Germinal center (tissue), 1 donor: ENCODE results near the gene MEIKIN.
"Not testable (repeated sequence)": the region's sequence is repeated elsewhere in the genome, so short reads cannot be mapped to it uniquely, and the experiment has no call there.

Experiments used
- DNase-seq: peaks from one replicate; pipeline ENCODE4 v3.0.0; 2012; ENCODE audit warnings: mixed read lengths, low spot score

The MEIKIN gene

GRCh38 chr5:131810510-131811249 lies 134.8 kb downstream of the MEIKIN start:
- peak; percentile 15 for DNase-seq

GRCh38 chr5:131796793-131797693 lies 148.4 kb downstream of the MEIKIN start, which contains the start of gene FNIP1:
Gene FNIP1 (minus strand): TSS chr5:131797017. CDS start chr5:131796921, 96 bp downstream.
- DNase-seq = peak; percentile 100

DNA sequence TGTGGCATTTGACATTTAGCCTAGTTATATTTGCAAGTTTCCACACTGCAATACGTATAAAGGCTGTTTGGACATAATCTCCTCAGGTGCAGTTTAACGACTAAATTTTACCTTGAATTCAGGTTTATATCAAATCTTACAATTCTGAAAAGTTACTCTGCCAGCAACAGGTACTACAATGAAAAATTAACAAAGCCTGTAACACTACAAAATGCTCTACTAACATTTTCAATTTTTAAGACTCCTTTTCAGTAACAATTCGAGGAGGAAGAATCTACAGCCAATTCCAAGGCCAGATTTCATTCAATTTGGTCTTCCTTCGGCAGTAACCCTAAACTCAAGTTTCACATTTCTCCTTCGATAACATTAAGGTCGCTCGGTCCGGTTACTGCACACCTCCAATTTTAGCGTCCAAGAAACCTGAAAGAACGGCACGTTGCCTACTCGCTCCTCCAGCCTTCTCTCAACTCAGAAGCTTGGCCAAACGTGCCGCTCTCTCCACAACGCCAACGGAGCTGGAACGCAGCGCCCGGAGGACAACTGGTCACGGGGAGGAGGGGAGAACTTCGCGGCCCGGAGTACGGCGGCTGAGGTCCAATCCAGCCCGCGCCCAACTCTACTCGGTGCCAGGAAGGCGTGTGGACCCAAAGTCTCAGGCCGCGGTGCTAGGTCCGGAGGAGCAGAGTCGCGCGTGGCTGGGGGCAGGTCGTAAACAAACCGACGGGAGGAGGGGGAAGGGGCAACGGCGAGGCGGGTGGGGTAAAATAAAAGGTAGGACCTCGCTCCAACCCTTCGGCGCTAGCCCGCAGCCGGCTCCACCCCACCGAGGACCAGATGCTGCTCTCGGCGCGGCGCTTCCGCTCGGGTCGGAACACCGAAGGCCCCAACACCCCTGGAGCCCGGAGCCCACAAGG lies 149.3 kb downstream of the MEIKIN start:
- DNase-seq = peak; percentile 50

GRCh38 chr5:131795228-131795627 lies 150.2 kb downstream of the MEIKIN start:
- no peak for DNase-seq

DNA sequence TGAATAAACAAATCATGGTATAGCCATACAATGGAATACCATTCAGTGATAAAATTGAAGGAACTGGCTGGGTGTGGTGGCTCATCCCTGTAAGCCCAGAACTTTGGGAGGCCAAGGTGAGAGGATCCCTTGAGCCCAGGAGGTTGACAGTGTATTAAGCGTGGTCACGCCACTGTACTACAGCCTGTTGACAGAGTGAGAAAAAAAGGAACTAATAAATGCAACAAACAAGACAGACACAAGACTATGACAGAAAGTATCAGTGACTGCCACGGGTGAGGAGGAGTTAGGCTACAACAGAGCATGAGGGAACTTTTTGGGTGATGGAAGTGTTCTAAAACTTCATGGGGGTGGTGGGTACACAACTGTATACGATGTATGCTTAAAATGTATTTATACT lies 150.9 kb downstream of the MEIKIN start:
- DNase-seq = peak; percentile 38

- DNase-seq = no peak
Observed at GRCh38 chr5:131792896-131793295, 152.6 kb downstream of the MEIKIN start.

DNA sequence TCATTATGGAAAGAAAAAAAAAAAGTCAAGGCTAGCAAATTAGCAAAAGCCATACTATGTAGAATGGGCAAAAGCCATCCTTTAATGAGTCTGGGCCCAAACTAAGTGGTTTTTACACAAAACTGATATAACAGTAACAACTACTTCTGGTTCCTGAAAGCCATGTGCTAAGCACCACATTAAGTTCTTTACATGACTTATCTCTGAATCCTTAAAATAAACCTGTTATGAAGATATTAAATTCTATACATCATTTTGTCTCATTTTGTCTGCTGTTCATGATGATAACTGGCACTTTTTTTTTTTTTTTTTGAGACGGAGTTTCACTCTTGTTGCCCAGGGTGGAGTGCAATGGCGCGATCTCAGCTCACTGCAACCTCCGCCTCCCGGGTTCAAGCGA lies 153.6 kb downstream of the MEIKIN start:
- DNase-seq = no peak

DNA sequence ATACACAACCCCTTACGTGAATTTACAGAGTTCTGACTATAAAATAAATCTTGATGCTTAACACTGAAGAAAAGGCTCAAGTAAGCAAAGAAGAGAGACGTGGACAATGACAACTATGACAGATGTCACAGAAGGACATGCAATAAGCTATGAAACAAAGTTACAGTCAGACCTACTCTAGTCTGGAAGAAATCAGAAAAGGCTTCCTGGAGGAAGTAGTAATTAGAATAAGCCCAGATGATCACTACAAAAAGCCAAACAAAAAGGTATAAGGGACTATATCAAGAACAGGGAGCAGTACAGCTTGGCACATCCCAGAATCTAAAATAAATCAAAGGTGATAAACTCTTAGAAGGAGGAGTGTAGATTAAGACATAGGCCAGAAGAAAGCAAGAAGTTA lies 154.9 kb downstream of the MEIKIN start:
- no peak for DNase-seq

GRCh38 chr5:131789765-131790164 lies 155.7 kb downstream of the MEIKIN start:
- no peak for DNase-seq

DNA sequence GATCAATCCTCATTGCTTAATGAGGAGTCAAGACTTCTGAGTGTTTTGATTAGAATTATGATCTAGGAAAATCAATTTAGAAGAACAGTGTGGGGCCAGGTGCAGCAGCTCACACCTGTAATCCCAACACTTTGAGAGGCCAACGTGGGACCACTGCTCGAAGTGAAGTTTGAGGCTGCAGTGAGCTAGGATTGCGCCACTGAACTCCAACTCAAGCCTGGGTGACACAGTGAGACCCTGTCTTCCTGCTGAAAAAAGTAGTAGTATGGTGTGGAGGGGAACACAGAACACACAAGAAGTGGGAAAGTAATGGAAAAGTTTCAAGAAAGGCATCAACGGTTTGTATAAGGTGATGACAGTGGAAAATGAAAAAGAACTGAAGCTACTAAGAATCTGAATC lies 157.7 kb downstream of the MEIKIN start:
- DNase-seq = no peak

DNA sequence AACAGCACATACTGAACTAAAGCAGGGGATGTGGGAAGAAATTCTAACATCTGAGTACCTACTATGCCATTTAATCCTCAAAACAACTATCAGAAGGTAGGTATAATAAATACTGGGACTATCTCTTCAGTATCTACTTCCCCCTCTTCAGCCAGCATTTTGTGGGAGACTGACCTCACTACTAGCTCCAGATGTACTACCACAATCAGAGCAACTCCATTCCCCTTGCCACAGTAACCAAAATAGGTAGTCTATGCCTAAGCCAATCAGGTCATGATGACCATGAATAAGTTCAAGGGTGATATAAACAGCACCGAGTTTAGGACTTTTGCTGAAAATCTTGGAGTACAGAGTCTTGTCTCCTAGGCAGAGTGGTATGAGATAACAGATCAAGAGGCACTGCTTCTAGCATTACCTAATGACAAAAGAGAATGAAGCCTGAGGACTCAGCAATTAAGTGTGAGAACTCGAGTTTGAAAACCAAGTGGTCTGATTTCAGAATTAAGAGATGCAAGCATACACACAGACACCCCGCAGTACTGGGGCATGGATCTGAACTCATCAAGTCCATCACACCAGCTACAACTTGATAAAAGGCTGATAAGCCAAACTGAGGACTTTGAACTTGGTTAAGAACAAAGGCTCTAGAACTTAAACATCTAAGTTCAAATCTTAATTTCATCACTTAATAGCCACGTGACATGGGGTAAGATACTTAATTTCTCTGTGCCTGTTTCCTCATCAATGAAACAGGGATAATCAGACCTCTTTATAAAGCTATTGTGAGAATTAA lies 158.4 kb downstream of the MEIKIN start:
- DNase-seq = no peak

- DNase-seq = no peak
Observed at GRCh38 chr5:131786036-131786435, 159.4 kb downstream of the MEIKIN start.

GRCh38 chr5:131783874-131784273 lies 161.6 kb downstream of the MEIKIN start:
- DNase-seq = no peak

GRCh38 chr5:131783357-131783756 lies 162.1 kb downstream of the MEIKIN start:
- DNase-seq = no peak

- no peak for DNase-seq
Observed at GRCh38 chr5:131782717-131783116, 162.7 kb downstream of the MEIKIN start.

DNA sequence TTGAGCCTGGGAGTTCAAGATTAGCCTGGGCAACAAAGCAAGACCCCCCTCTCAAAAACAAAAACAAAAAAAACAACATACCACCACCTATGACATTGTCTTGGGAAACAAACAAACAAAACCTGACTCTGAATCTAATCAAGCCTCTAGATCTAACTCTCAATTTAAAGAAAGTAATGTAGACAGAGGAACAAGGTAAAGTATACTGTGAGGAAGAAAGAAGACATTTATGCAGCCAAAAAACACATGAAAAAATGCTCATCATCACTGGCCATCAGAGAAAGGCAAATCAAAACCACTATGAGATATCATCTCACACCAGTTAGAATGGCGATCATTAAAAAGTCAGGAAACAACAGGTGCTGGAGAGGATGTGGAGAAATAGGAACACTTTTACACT lies 167.3 kb downstream of the MEIKIN start:
- not testable (repeated sequence) for DNase-seq

DNA sequence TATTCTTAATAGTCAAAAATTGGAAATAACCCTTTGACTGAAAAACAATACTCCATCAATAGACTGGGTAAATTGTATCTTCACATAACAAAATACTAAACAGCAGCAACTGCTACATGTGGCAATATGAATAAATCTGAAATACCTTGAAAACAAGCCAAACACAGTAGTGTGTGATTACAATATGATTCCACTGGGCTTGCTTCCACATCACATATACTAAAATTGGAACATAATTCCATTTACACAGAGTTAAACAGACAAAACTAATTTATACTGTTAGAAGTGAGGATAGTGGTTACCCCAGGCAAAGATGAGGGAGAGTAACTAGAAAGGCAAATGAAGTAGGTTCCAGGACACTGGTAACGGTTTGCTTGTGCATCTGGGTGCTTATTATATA lies 169.0 kb downstream of the MEIKIN start:
- DNase-seq = no peak

GRCh38 chr5:131774652-131775367 lies 170.7 kb downstream of the MEIKIN start:
- no peak for DNase-seq

DNA sequence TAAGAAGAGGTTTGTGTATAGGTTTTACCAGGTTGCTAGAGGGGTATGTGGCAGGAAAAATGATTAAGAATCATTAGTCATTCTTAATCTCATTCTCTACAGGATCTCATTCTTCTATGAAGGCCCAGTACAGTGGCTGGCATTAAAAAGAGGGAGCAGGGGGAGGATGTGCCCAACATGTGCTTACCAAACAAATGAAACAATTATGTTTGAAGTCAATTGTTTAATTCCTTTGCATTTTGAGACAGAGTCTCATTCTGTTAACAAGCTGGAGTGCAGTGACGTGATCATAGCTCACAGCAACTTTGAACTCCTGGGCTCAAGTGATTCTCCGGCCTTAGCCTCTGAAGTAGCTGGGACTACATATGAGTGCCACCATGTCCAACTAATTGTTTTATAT lies 171.7 kb downstream of the MEIKIN start:
- no peak for DNase-seq

GRCh38 chr5:131771692-131772091 lies 173.8 kb downstream of the MEIKIN start:
- DNase-seq = no peak

- DNase-seq = no peak
Observed at GRCh38 chr5:131769961-131770360, 175.5 kb downstream of the MEIKIN start.
